Liver (tissue), 9 donors: ENCODE measurements around the gene PDZD2. TPM values are rescaled to one million over a fixed set of nuclear protein-coding genes. Genes with fewer than 3 reads are reported as not detected.

Experiments used
- DNase-seq: peaks from one replicate; pipeline ENCODE4 v3.0.0-alpha.2; 2017; ENCODE audit warnings: low spot score
- H3K27ac ChIP-seq, 2 donors: one replicate each; pipeline ENCODE4 v1.7.0; 2013; ENCODE audit warnings: inconsistent platforms in 2 of 2, low read length in 2 of 2, control low read depth in 1 of 2, low read depth in 1 of 2, mild to moderate bottlenecking in 1 of 2
- H3K27me3 ChIP-seq, 4 donors: one replicate each; pipeline versions ENCODE4 v1.6.1 to v1.7.0; 2013; ENCODE audit warnings: low read length in 3 of 4, inconsistent platforms in 1 of 4, mild to moderate bottlenecking in 1 of 4, moderate library complexity in 1 of 4; ENCODE audit not compliant: control insufficient read depth in 4 of 4, insufficient read depth in 4 of 4
- H3K36me3 ChIP-seq, 4 donors: one replicate each; pipeline versions ENCODE4 v1.6.1 to v1.7.0; 2013; ENCODE audit warnings: low read length in 3 of 4, mild to moderate bottlenecking in 3 of 4, low read depth in 1 of 4, moderate library complexity in 1 of 4; ENCODE audit not compliant: control insufficient read depth in 4 of 4, insufficient read depth in 3 of 4
- H3K4me1 ChIP-seq, 4 donors: one replicate each; pipeline versions ENCODE4 v1.6.1 to v1.7.0; 2013; ENCODE audit warnings: low read length in 3 of 4, mild to moderate bottlenecking in 3 of 4, moderate library complexity in 1 of 4; ENCODE audit not compliant: control insufficient read depth in 4 of 4, insufficient read depth in 4 of 4
- H3K4me3 ChIP-seq, 3 donors: one replicate each; pipeline versions ENCODE4 v1.6.1 to v1.7.0; 2013; ENCODE audit warnings: low read length in 3 of 3, control low read depth in 1 of 3, low read depth in 1 of 3, mild to moderate bottlenecking in 1 of 3
- H3K9ac ChIP-seq, 2 donors: one replicate each; pipeline ENCODE4 v1.7.0; 2013; ENCODE audit warnings: low read length in 2 of 2, mild to moderate bottlenecking in 2 of 2, moderate library complexity in 2 of 2, control low read depth in 1 of 2, low read depth in 1 of 2
- H3K9me3 ChIP-seq, 4 donors: one replicate each; pipeline versions ENCODE4 v1.6.1 to v1.7.0; 2013; ENCODE audit warnings: low read length in 3 of 4; ENCODE audit not compliant: control insufficient read depth in 4 of 4
- EGR1 ChIP-seq, 2 donors: IDR thresholded peaks; 2 replicates each; pipeline ENCODE4 v1.6.1; 2016 to 2018; ENCODE audit warnings: antibody characterized with exemption in 2 of 2, low read depth in 2 of 2
- FOXA1 ChIP-seq: IDR thresholded peaks from 2 replicates; pipeline ENCODE4 v1.6.1; 2016; ENCODE audit warnings: antibody characterized with exemption
- FOXA2 ChIP-seq: IDR thresholded peaks from 2 replicates; pipeline ENCODE4 v1.6.1; 2016; ENCODE audit warnings: antibody characterized with exemption
- GABPA ChIP-seq, 2 donors: IDR thresholded peaks in 1 of 2; conservative IDR thresholded peaks in 1 of 2; 2 replicates each; pipeline ENCODE4 v1.6.1; 2016; ENCODE audit warnings: antibody characterized with exemption in 2 of 2, mild to moderate bottlenecking in 1 of 2, moderate library complexity in 1 of 2
- HNF4A ChIP-seq, 2 donors: conservative IDR thresholded peaks; 2 replicates each; pipeline ENCODE4 v1.6.1; 2016; ENCODE audit warnings: antibody characterized with exemption in 2 of 2, mild to moderate bottlenecking in 2 of 2
- HNF4G ChIP-seq: IDR thresholded peaks from 2 replicates; pipeline ENCODE4 v1.6.1; 2016; ENCODE audit warnings: antibody characterized with exemption
- JUND ChIP-seq, 2 donors: IDR thresholded peaks; 2 replicates each; pipeline ENCODE4 v1.6.1; 2016; ENCODE audit warnings: antibody characterized with exemption in 2 of 2
- NR2F2 ChIP-seq: IDR thresholded peaks from 2 replicates; pipeline ENCODE4 v1.6.1; 2016; ENCODE audit warnings: antibody characterized with exemption
- RAD21 ChIP-seq, 2 donors: IDR thresholded peaks; 2 replicates each; pipeline ENCODE4 v1.6.1; 2016; ENCODE audit warnings: antibody characterized with exemption in 2 of 2, mild to moderate bottlenecking in 2 of 2
- RXRA ChIP-seq, 2 donors: IDR thresholded peaks; 2 replicates each; pipeline ENCODE4 v1.6.1; 2017 to 2018; ENCODE audit warnings: antibody characterized with exemption in 2 of 2, mild to moderate bottlenecking in 1 of 2
- TAF1 ChIP-seq: conservative IDR thresholded peaks from 2 replicates; pipeline ENCODE4 v1.6.1; 2016; ENCODE audit warnings: antibody characterized with exemption, mild to moderate bottlenecking
- YY1 ChIP-seq: IDR thresholded peaks from 2 replicates; pipeline ENCODE4 v1.6.1; 2016; ENCODE audit warnings: antibody characterized with exemption, mild to moderate bottlenecking
- WGBS: extraction: QIAGEN DNeasy Blood & Tissue Kit; methylation state at CpG from one replicate; pipeline ENCODE4 v1.1.7; 2013; 5-methylcytosine and 5-hydroxymethylcytosine counted together
- polyA plus RNA-seq, 2 donors: library from polyadenylated mRNA; stranded (reverse) in 1 of 2; unstranded in 1 of 2; fragments of 200-250 nt in 1 of 2; fragments of >200 nt in 1 of 2; fragmentation: Nextera tagmentation in 1 of 2; extraction: Ambion mirVana in 1 of 2; gene quantifications; one replicate each; pipeline versions ENCODE4 v1.2.1 to v1.2.3, GENCODE V29; 2013 to 2015
- total RNA-seq, 2 donors: library from RNA; depleted of rRNA; stranded (reverse); fragments of >200 nt; gene quantifications; one replicate each; pipeline ENCODE4 v1.2.3, GENCODE V29; 2014
- TF ChIP-seq, protein P1 (sequence below): IDR thresholded peaks from 2 replicates; pipeline ENCODE4 v1.6.1; 2016; ENCODE audit warnings: antibody characterized with exemption
- TF ChIP-seq, protein P2 (sequence below): IDR thresholded peaks from 2 replicates; pipeline ENCODE4 v1.6.1; 2016; ENCODE audit warnings: antibody characterized with exemption
- TF ChIP-seq, protein P3 (sequence below): IDR thresholded peaks from 2 replicates; pipeline ENCODE4 v1.6.1; 2016; ENCODE audit warnings: antibody characterized with exemption
- TF ChIP-seq, protein P4 (sequence below): IDR thresholded peaks from 2 replicates; pipeline ENCODE4 v1.6.1; 2016; ENCODE audit warnings: antibody characterized with exemption, mild to moderate bottlenecking
- TF ChIP-seq, protein P5 (sequence below): fragments of 150-350 bp; IDR thresholded peaks from 2 replicates; pipeline ENCODE4 v1.5.1; 2017; ENCODE audit warnings: improper control_type of control experiment, low read depth, low read length; ENCODE audit not compliant: missing input control
- donor health status: healthy.
- donor health status: healthy.
- donor health status: healthy.
- donor health status: healthy.
- donor health status: healthy.

The PDZD2 gene
- total and polyA plus RNA-seq, 4 donors = 0.27 to 1.1 (median 0.54) TPM

DNA sequence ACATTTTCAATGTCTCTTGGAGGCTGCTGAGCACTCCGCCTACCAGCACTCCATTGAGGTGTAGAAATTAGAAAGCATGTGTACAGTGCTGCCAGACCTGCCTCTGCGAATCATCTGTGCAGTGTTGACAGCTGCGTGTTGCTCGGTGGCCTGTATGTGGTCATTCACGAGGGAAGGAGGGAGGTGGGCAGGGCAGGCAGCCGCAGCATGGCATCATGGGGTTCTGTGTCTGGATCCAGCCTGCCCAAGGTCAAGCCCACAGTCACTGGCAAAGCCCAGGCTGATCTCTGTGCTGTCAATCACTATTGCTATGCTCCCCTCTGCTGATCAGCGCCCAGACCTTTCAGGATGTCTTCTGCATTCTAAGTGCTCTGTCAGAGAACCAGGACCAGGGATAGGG is 8.0 kb upstream of the PDZD2 start:
- no peak overlapping the region for H3K27ac ChIP-seq
- H3K27me3 ChIP-seq = no peaks in the 10 kb centered on the region
- H3K36me3 ChIP-seq = no peaks in the 10 kb centered on the region
- WGBS = 79% methylated on average over 7 of the region's 7 CpGs
- DNase-seq = no peak
- no peak overlapping the region for H3K9ac ChIP-seq
- TF ChIP-seq YY1 = no peak
- TF ChIP-seq HNF4A (conservative IDR thresholded peaks at IDR 0.05) = no peak
- no peak for TF ChIP-seq GABPA (IDR thresholded peaks at IDR 0.05 in 1 of 2, conservative IDR thresholded peaks at IDR 0.05 in 1 of 2)
- no peak for TF ChIP-seq EGR1 (IDR thresholded peaks at IDR 0.05; ENCODE audit: low read depth in 2 of 2)
- TF ChIP-seq, protein P1, sequence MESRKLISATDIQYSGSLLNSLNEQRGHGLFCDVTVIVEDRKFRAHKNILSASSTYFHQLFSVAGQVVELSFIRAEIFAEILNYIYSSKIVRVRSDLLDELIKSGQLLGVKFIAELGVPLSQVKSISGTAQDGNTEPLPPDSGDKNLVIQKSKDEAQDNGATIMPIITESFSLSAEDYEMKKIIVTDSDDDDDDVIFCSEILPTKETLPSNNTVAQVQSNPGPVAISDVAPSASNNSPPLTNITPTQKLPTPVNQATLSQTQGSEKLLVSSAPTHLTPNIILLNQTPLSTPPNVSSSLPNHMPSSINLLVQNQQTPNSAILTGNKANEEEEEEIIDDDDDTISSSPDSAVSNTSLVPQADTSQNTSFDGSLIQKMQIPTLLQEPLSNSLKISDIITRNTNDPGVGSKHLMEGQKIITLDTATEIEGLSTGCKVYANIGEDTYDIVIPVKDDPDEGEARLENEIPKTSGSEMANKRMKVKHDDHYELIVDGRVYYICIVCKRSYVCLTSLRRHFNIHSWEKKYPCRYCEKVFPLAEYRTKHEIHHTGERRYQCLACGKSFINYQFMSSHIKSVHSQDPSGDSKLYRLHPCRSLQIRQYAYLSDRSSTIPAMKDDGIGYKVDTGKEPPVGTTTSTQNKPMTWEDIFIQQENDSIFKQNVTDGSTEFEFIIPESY = no peak
- no peak for TF ChIP-seq HNF4G
- no peak for TF ChIP-seq RAD21 (IDR thresholded peaks at IDR 0.05)
- no peak for TF ChIP-seq NR2F2
- no peak for TF ChIP-seq FOXA1
- TF ChIP-seq, protein P2, sequence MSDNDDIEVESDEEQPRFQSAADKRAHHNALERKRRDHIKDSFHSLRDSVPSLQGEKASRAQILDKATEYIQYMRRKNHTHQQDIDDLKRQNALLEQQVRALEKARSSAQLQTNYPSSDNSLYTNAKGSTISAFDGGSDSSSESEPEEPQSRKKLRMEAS = no peak
- TF ChIP-seq, protein P3, sequence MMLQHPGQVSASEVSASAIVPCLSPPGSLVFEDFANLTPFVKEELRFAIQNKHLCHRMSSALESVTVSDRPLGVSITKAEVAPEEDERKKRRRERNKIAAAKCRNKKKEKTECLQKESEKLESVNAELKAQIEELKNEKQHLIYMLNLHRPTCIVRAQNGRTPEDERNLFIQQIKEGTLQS = no peak
- TF ChIP-seq, protein P4, sequence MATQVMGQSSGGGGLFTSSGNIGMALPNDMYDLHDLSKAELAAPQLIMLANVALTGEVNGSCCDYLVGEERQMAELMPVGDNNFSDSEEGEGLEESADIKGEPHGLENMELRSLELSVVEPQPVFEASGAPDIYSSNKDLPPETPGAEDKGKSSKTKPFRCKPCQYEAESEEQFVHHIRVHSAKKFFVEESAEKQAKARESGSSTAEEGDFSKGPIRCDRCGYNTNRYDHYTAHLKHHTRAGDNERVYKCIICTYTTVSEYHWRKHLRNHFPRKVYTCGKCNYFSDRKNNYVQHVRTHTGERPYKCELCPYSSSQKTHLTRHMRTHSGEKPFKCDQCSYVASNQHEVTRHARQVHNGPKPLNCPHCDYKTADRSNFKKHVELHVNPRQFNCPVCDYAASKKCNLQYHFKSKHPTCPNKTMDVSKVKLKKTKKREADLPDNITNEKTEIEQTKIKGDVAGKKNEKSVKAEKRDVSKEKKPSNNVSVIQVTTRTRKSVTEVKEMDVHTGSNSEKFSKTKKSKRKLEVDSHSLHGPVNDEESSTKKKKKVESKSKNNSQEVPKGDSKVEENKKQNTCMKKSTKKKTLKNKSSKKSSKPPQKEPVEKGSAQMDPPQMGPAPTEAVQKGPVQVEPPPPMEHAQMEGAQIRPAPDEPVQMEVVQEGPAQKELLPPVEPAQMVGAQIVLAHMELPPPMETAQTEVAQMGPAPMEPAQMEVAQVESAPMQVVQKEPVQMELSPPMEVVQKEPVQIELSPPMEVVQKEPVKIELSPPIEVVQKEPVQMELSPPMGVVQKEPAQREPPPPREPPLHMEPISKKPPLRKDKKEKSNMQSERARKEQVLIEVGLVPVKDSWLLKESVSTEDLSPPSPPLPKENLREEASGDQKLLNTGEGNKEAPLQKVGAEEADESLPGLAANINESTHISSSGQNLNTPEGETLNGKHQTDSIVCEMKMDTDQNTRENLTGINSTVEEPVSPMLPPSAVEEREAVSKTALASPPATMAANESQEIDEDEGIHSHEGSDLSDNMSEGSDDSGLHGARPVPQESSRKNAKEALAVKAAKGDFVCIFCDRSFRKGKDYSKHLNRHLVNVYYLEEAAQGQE = no peak
- TF ChIP-seq, protein P5, sequence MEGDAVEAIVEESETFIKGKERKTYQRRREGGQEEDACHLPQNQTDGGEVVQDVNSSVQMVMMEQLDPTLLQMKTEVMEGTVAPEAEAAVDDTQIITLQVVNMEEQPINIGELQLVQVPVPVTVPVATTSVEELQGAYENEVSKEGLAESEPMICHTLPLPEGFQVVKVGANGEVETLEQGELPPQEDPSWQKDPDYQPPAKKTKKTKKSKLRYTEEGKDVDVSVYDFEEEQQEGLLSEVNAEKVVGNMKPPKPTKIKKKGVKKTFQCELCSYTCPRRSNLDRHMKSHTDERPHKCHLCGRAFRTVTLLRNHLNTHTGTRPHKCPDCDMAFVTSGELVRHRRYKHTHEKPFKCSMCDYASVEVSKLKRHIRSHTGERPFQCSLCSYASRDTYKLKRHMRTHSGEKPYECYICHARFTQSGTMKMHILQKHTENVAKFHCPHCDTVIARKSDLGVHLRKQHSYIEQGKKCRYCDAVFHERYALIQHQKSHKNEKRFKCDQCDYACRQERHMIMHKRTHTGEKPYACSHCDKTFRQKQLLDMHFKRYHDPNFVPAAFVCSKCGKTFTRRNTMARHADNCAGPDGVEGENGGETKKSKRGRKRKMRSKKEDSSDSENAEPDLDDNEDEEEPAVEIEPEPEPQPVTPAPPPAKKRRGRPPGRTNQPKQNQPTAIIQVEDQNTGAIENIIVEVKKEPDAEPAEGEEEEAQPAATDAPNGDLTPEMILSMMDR = no peak
- no peak for TF ChIP-seq JUND (IDR thresholded peaks at IDR 0.05)
- no peak for TF ChIP-seq FOXA2
- no peaks in the 10 kb centered on the region for H3K4me1 ChIP-seq
- no peaks in the 10 kb centered on the region for H3K9me3 ChIP-seq
- no peak overlapping the region for H3K4me3 ChIP-seq

DNA sequence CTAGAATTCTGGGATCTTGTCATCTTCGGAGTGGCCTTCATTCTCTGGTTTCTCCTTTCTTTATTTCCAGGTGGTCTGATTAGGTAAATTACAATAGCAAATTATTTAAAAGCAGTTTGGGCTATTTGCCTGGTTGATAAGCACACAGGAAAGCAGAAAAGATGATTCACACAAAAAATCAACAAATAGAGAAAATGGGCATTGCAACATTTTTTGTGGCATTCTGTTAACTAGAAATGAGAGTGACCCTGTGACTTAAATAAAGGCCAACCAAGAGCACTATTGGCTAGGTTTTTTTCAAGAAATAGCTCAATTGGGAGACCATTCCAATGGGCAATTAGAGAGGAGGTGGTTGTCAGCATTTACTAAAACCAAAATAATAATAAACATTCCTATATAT is 6.5 kb upstream of the PDZD2 start:
- no peak overlapping the region for H3K9ac ChIP-seq
- no peak overlapping the region for H3K27ac ChIP-seq
- no peak for DNase-seq
- no peaks in the 10 kb centered on the region for H3K36me3 ChIP-seq
- H3K27me3 ChIP-seq = no peaks in the 10 kb centered on the region
- H3K4me3 ChIP-seq = no peak overlapping the region
- 83% methylated on average over 1 of the region's 1 CpG for WGBS
- no peaks in the 10 kb centered on the region for H3K9me3 ChIP-seq
- no peaks in the 10 kb centered on the region for H3K4me1 ChIP-seq
- no peak for TF ChIP-seq HNF4A (conservative IDR thresholded peaks at IDR 0.05)
- TF ChIP-seq TAF1 = no peak
- no peak for TF ChIP-seq NR2F2
- TF ChIP-seq, protein P2 = no peak
- no peak for TF ChIP-seq JUND (IDR thresholded peaks at IDR 0.05)
- TF ChIP-seq, protein P3 = no peak
- no peak for TF ChIP-seq RXRA (IDR thresholded peaks at IDR 0.05)
- no peak for TF ChIP-seq RAD21 (IDR thresholded peaks at IDR 0.05)
- TF ChIP-seq, protein P1 = no peak
- TF ChIP-seq, protein P5 = no peak
- no peak for TF ChIP-seq YY1
- TF ChIP-seq EGR1 (IDR thresholded peaks at IDR 0.05; ENCODE audit: low read depth in 2 of 2) = no peak
